ENCODE measurements around the gene HIVEP3. TPM values are rescaled to one million over a fixed set of nuclear protein-coding genes. Genes with fewer than 3 reads are reported as not detected.

The HIVEP3 gene
- total RNA-seq, 1 donor from 2014 or later: 5.7 TPM

- no peak overlapping the region for H3K27ac ChIP-seq (replicated peaks)
- H3K9me3 ChIP-seq (replicated peaks): no peaks in the 10 kb centered on the region
- H3K4me1 ChIP-seq: peaks cover 40% of the 10 kb centered on the region
- intact Hi-C loops (cut with micrococcal nuclease): no loop called here
- TF ChIP-seq CTCF (IDR thresholded peaks at IDR 0.05; ENCODE audit: borderline replicate concordance): no peak
- H3K27me3 ChIP-seq (ENCODE audit: low read depth): no peaks in the 10 kb centered on the region
- no peak for DNase-seq
- H3K4me3 ChIP-seq: no peak overlapping the region
- H3K36me3 ChIP-seq: no peaks in the 10 kb centered on the region
Observed at GRCh38 chr1:41819069-41819468, 99.7 kb downstream of the HIVEP3 start.

DNA sequence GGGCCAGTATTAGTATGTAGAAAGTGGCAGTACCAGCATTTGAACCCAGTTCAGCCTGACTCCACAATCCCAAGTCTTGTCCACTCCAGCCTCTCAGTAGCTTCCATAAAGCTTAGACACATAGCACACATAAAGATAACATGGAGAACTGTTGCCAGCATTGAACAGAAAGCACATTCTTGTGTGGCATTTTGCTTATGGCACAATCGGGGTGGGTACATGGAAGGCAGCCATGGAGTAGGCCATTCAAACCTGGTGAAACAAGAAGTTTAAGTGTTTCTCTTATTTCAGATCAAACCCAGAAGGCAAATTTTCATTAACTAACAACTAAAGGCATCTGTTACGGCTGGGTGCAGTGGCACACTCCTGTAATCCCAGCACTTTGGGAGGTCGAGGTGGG is 102.7 kb downstream of the HIVEP3 start:
- H3K9me3 ChIP-seq (replicated peaks): no peaks in the 10 kb centered on the region
- H3K4me1 ChIP-seq: peaks cover 48% of the 10 kb centered on the region
- no peaks in the 10 kb centered on the region for H3K36me3 ChIP-seq
- H3K27ac ChIP-seq (replicated peaks): no peak overlapping the region
- H3K4me3 ChIP-seq: no peak overlapping the region
- TF ChIP-seq CTCF (IDR thresholded peaks at IDR 0.05; ENCODE audit: borderline replicate concordance): no peak
- no peak for DNase-seq
- no peaks in the 10 kb centered on the region for H3K27me3 ChIP-seq (ENCODE audit: low read depth)
- intact Hi-C loops (cut with micrococcal nuclease): no loop called here

DNA sequence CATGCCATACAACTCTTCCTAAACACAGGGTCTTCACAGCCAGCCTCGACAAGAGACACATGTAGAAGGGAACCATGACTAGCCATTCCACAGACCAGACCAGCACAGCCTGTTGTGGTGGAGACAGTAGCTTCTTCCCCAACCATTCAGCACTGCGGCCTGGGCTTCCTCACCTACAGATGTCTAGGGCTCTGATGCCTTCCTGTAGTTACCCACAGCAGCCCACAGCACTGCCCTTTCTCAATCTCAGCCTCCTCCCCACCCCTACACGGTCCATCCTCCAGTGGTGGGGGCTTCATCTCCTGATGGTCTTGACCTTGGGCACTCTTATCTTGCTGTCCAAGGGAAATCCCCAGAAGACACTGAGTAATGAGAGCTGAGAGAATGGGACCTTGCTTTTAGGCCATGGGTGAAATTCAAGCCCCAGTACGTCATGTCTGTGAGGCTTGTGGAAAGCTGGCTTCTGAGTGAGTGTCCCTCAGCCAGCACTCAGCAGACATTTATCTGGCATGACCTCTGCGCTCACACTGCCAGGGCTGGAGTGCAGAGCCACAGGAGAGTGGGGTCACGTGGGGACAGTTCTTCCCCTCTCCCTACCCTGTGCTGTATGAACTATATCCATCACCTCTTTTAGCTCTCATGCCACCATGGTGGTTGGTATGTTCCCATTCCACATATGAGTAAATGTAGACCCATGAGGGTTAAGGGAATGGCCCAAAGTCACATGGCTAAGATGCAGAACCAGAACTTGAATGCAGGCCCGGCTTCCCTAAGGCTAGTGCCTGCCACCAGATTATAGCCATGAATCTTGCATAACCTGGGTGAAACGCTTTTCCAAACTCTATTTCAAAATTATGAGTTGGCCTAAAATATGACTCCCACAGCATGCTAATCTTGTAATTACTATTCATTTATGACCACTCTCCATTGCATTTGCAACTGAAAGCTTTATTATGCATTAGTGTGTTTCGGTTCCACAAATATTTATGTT is 104.7 kb downstream of the HIVEP3 start:
- no peaks in the 10 kb centered on the region for H3K27me3 ChIP-seq (ENCODE audit: low read depth)
- peak overlapping the region; percentile 91 for H3K27ac ChIP-seq (replicated peaks)
- no peak overlapping the region for H3K4me3 ChIP-seq
- peaks cover 42% of the 10 kb centered on the region for H3K4me1 ChIP-seq
- TF ChIP-seq CTCF (IDR thresholded peaks at IDR 0.05; ENCODE audit: borderline replicate concordance): no peak
- no peaks in the 10 kb centered on the region for H3K9me3 ChIP-seq (replicated peaks)
- no peaks in the 10 kb centered on the region for H3K36me3 ChIP-seq
- intact Hi-C loops (cut with micrococcal nuclease): no loop called here
- peak; percentile 84 for DNase-seq

DNA sequence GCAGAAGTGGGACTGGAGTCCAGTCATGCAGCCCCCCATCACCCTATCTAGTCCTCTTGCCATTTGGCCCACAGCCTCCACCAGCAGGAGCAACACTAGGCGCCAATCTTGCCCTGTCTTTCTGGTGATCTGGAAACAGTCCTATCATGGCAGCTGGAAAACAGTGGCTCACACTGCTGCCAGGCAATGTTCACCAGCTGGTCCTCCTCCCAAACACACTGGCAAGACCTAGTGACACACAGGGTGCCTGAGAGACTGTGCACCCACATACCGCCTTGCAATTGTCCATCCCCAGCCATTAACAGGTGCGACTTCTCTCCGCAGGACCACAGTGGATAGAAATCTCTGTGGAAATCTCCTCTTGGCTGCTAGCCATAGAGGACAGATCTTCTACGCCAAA is 105.5 kb downstream of the HIVEP3 start:
- intact Hi-C loops (cut with micrococcal nuclease): no loop called here
- Histone ChIP-seq H3K36me3 (no peaks in the 10 kb centered on the region), H3K4me3 (no peak overlapping the region), H3K27ac (replicated peaks) (peak overlapping the region; percentile 91), H3K9me3 (replicated peaks) (no peaks in the 10 kb centered on the region), H3K27me3 (ENCODE audit: low read depth) (no peaks in the 10 kb centered on the region), H3K4me1 (peaks cover 47% of the 10 kb centered on the region)
- DNase-seq: no peak
- no peak for TF ChIP-seq CTCF (IDR thresholded peaks at IDR 0.05; ENCODE audit: borderline replicate concordance)

DNA sequence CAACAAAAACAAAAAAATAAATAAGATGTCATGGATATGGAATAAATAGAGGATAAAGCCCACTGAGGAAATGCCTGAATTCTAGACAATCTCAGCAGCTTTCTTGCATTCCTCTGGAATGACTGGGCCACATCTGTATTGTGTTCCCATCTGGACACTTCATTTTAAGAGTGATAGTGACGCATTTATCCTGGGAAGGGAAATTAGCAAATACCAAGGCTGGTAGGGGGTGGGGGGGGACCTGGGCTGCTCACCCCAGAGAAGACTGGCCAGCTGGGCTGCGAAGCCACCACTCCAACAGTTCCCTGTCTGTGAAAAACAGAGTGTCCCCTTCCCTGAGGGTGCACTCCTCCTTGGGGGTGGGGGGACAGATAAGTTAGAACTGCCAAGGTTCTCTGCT is 106.3 kb downstream of the HIVEP3 start:
- peak; percentile 63 for DNase-seq
- no peak for TF ChIP-seq CTCF (IDR thresholded peaks at IDR 0.05; ENCODE audit: borderline replicate concordance)
- Histone ChIP-seq H3K4me3 (no peak overlapping the region), H3K4me1 (peaks cover 55% of the 10 kb centered on the region), H3K27ac (replicated peaks) (peak overlapping the region; percentile 91), H3K27me3 (ENCODE audit: low read depth) (no peaks in the 10 kb centered on the region), H3K9me3 (replicated peaks) (no peaks in the 10 kb centered on the region), H3K36me3 (no peaks in the 10 kb centered on the region)
- intact Hi-C loops (cut with micrococcal nuclease): no loop called here

Data from left ventricle myocardium inferior (tissue), 1 donor.